ENCODE results near the gene LTBP1. TPM values are rescaled to one million over a fixed set of nuclear protein-coding genes. Genes with fewer than 3 reads are reported as not detected.
"Not testable (repeated sequence)": the region's sequence is repeated elsewhere in the genome, so short reads cannot be mapped to it uniquely, and the experiment has no call there.

LTBP1 gene
- total RNA-seq, 2 experiments from 2014 or later = 0.10 to 0.14 TPM

DNA sequence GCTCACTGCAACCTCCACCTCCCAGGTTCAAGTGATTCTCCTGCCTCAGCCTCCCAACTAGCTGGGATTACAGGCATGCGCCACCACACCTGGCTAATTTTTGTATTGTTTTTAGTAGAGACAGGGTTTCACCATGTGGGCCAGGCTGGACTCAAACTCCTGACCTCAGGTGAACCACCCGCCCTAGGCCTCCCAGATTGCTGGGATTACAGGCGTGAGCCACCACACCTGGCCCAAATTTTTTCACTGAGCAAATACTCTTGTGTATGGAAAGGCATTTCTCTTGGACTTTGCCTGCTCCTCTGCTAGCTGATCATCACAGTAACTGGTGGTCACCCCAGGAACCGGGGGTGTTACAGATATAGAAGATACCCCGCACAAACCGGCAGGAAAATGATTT is 26.9 kb upstream of the LTBP1 start:
- peaks cover 12% of the 10 kb centered on the region for H3K27me3 Mint-ChIP-seq (ENCODE audit: low read depth)
- H3K4me3 Mint-ChIP-seq; H3K36me3 Mint-ChIP-seq (ENCODE audit: low read depth); CTCF ChIA-PET; H3K9me3 Mint-ChIP-seq; intact Hi-C loops (cut with micrococcal nuclease); H3K27ac Mint-ChIP-seq; H3K4me1 Mint-ChIP-seq (ENCODE audit: low read depth); DNase-seq: not testable (repeated sequence)

DNA sequence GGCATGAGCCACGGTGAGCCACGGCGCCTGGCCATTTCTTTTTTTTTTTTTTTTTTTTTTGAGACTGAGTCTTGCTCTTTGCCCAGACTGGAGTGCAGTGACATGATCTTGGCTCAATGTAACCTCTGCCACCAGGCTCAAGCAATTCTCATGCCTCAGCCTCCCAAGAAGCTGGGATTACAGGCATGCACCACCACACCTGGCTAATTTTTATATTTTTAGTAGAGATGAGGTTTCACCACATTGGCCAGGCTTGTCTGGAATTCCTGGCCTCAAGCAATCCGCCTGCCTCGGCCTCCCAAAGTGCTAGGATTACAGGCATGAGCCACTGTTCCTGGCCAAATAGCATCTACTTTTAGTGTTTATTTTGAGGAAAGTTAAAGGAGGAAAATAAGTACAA is 25.3 kb upstream of the LTBP1 start:
- CTCF ChIA-PET, H3K4me3 Mint-ChIP-seq: not testable (repeated sequence)

DNA sequence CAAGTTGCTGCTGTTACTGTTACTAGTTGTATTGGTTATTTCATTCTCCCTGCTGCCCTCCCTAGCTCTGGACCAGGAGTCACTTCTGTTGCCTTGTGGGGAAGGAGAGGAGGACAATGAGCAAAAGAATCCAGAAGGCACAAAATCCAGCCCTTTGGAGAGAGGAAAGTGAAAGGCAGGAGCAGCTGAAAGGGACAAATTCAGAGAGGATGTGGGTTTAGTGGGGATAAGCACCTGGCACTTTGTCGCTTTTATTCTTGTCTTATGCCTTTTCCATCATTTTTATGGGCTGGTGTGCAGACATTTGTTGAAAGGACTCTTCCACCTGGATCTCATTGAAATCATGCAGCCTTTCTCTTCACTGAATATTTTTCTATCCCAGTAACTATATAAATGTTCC is 24.3 kb upstream of the LTBP1 start:
- Mint-ChIP-seq H3K27ac (no peak overlapping the region), H3K36me3 (ENCODE audit: low read depth) (no peaks in the 10 kb centered on the region), H3K4me1 (ENCODE audit: low read depth) (no peaks in the 10 kb centered on the region), H3K27me3 (ENCODE audit: low read depth) (peaks cover 22% of the 10 kb centered on the region), H3K9me3 (no peaks in the 10 kb centered on the region), H3K4me3 (no peak overlapping the region)
- CTCF ChIA-PET = interaction anchor here (1.4 kb wide), 1 partner anchor 23 kb away, joined by 5 read pairs; no protein-coding TSS in a partner anchor
- DNase-seq = no peak
- intact Hi-C loops (cut with micrococcal nuclease) = no loop called here

More for the DNA sequence above, 25.3 kb upstream of the LTBP1 start:
- H3K27me3 Mint-ChIP-seq (ENCODE audit: low read depth) = peaks cover 14% of the 10 kb centered on the region
- intact Hi-C loops (cut with micrococcal nuclease); H3K36me3 Mint-ChIP-seq (ENCODE audit: low read depth); H3K27ac Mint-ChIP-seq; DNase-seq; H3K4me1 Mint-ChIP-seq (ENCODE audit: low read depth); H3K9me3 Mint-ChIP-seq: not testable (repeated sequence)

DNA sequence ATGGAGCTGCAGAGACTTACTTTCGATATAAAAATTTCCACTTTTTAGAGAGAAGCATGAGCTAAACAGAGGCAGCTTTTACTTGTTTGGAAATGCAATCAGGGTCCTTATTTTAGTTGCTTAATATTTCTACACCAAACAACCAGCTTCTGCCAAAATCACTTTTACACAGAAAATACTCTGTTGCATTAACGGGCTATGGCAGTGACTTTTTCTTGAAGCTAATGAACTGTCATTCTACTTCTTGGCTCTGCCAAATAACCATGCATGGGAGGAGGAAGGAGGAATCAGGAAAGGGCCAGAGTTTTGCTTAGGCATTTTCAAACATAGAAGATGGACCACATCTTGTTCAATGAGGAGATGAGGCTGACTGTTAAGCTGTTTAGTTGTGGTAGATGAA is 23.6 kb upstream of the LTBP1 start:
- DNase-seq = no peak
- CTCF ChIA-PET = interaction anchor here (1.4 kb wide), 1 partner anchor 22 kb away, joined by 5 read pairs; no protein-coding TSS in a partner anchor
- no peak overlapping the region for H3K4me3 Mint-ChIP-seq
- intact Hi-C loops (cut with micrococcal nuclease) = no loop called here
- no peaks in the 10 kb centered on the region for H3K36me3 Mint-ChIP-seq (ENCODE audit: low read depth)
- H3K9me3 Mint-ChIP-seq = no peaks in the 10 kb centered on the region
- H3K4me1 Mint-ChIP-seq (ENCODE audit: low read depth) = no peaks in the 10 kb centered on the region
- no peak overlapping the region for H3K27ac Mint-ChIP-seq
- peaks cover 25% of the 10 kb centered on the region for H3K27me3 Mint-ChIP-seq (ENCODE audit: low read depth)

DNA sequence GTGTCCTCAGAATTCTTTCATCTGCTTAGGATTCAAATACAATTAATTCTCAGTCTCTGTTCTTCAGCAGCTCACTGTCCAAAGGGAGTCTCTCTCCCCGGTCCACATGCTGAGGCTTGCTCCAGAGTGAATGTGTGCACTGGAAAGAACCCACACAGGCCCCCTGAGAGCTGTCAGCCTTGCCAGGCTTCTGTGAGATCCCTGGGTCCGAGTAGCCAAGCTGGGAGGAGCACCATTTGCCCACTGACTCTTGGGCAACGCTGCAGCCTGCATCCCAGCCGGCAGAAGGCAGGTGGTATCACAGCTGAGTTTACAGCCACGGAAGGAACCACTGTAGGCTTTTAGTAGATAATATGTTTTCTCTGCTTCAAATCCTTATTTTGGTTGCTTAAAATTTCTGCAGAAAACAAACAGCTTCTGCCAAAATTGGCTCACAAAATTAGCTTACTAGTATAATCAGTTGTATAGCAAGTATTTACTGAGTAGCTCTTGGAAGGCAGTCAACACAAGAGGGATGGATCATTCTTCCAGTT is 21.4 kb upstream of the LTBP1 start:
- H3K27ac Mint-ChIP-seq = no peak overlapping the region
- DNase-seq = no peak
- H3K36me3 Mint-ChIP-seq (ENCODE audit: low read depth) = no peaks in the 10 kb centered on the region
- H3K4me1 Mint-ChIP-seq (ENCODE audit: low read depth) = no peaks in the 10 kb centered on the region
- H3K4me3 Mint-ChIP-seq = no peak overlapping the region
- H3K27me3 Mint-ChIP-seq (ENCODE audit: low read depth) = peaks cover 16% of the 10 kb centered on the region
- intact Hi-C loops (cut with micrococcal nuclease) = no loop called here
- no peaks in the 10 kb centered on the region for H3K9me3 Mint-ChIP-seq
- CTCF ChIA-PET = interaction anchor here (0.6 to 0.7 kb wide), 2 partner anchors 47 to 86 kb away, joined by 3 read pairs; no protein-coding TSS in a partner anchor

DNA sequence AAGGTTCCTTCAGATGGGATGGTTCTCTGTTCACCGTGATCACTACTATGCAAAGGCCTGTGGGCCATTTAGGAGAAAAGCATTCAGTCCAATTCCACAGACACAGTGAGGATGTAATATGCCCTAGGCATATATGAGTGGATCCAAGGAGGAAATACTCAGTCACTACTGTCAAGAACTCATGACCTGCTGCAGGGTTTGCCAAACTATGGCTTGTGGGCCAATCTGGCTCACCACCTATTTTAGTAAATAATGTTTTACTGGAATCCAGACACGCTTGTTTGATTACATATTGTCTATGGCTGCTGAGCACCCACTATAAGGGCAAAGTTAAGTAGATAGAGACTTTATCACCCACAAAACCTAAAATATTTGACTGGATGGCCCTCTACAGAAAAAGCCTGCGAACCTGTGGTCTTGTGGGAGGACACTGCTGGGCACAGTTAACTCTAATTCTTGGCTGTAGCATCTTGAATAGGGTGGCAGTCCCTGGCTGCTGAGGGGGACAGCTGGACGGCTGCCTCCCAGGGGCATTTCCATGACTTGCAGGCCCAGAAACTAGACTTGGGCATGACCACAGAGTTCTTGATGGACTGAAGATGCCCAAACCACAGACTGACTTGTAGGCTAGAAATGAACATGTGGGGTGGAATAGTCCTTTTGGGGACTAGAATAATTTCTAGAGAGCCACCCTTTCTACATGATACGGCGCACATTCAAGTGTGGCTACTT is 20.6 kb upstream of the LTBP1 start:
- H3K27ac Mint-ChIP-seq = no peak overlapping the region

DNA sequence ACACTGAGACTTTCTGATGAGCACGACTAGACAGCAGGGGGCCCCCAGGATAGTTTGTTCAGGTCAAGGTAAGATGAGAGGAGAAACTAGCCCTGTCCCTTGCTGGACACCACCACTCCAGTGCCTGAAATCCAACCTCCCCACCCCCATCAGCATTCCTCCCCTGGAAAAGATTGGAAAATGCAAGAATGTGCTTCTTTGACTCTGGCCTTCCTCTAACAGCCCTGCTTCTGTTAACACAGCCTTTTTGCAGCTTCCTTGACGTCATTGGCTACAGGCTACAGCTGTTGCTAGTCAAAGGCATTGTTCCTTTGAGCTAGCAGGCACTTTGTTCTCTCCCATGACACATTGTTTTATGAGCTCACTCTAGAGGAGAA is 20.1 kb upstream of the LTBP1 start:
- Mint-ChIP-seq H3K4me3 (no peak overlapping the region), H3K27ac (no peak overlapping the region), H3K27me3 (ENCODE audit: low read depth) (peaks cover 16% of the 10 kb centered on the region), H3K4me1 (ENCODE audit: low read depth) (no peaks in the 10 kb centered on the region), H3K9me3 (no peaks in the 10 kb centered on the region), H3K36me3 (ENCODE audit: low read depth) (no peaks in the 10 kb centered on the region)
- no peak for DNase-seq
- CTCF ChIA-PET = no interaction called here
- intact Hi-C loops (cut with micrococcal nuclease) = no loop called here

More for the DNA sequence above, 20.6 kb upstream of the LTBP1 start:
- H3K4me3 Mint-ChIP-seq = no peak overlapping the region
- H3K36me3 Mint-ChIP-seq (ENCODE audit: low read depth) = no peaks in the 10 kb centered on the region
- no peak for DNase-seq
- intact Hi-C loops (cut with micrococcal nuclease) = no loop called here
- peaks cover 16% of the 10 kb centered on the region for H3K27me3 Mint-ChIP-seq (ENCODE audit: low read depth)
- no peaks in the 10 kb centered on the region for H3K4me1 Mint-ChIP-seq (ENCODE audit: low read depth)
- no peaks in the 10 kb centered on the region for H3K9me3 Mint-ChIP-seq
- CTCF ChIA-PET = no interaction called here

DNA sequence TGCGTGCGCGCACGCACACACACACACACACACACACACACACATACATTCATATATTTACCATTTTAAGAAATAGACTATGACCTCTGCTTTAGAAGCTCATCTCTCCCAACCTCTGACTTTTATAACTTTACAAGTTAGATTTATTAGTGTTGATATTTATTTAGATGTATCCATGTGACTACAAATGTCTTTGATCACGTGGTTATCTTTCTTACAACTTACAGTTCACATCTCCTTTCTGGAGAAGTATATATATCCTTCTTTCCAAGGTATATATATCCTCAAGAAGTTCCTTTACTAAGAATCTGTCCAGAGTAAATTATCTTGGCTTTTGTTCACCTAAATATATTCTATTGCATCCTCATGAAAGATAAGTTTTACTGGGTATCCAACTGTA is 16.3 kb upstream of the LTBP1 start:
- no peaks in the 10 kb centered on the region for H3K9me3 Mint-ChIP-seq
- no peaks in the 10 kb centered on the region for H3K36me3 Mint-ChIP-seq (ENCODE audit: low read depth)
- DNase-seq = no peak
- no peak overlapping the region for H3K27ac Mint-ChIP-seq
- no peak overlapping the region for H3K4me3 Mint-ChIP-seq
- H3K27me3 Mint-ChIP-seq (ENCODE audit: low read depth) = peaks cover 17% of the 10 kb centered on the region
- CTCF ChIA-PET = no interaction called here
- H3K4me1 Mint-ChIP-seq (ENCODE audit: low read depth) = no peaks in the 10 kb centered on the region
- intact Hi-C loops (cut with micrococcal nuclease) = no loop called here

DNA sequence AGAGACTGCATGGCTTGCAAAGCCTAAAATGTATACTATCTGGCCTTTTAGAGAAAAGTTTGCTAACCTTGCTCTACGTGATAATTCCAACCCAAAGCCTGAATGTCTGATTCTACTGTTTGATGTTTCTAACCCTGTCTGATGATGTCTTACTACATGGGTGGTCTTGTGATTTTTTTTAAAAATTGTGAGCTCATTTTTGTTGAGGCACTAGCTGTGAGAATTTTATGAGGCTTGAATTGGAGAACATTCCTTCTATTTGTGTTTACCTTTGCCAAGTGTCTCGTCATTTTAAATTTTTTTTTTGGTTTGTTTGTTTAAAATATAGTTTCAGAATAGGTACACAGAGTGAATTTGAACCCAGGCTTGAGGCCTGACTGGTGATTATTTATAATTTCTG is 15.2 kb upstream of the LTBP1 start:
- intact Hi-C loops (cut with micrococcal nuclease) = no loop called here
- no peak for DNase-seq
- Mint-ChIP-seq H3K36me3 (ENCODE audit: low read depth) (no peaks in the 10 kb centered on the region), H3K4me3 (no peak overlapping the region), H3K27me3 (ENCODE audit: low read depth) (peaks cover 15% of the 10 kb centered on the region), H3K4me1 (ENCODE audit: low read depth) (no peaks in the 10 kb centered on the region), H3K9me3 (no peaks in the 10 kb centered on the region), H3K27ac (no peak overlapping the region)
- CTCF ChIA-PET = no interaction called here

DNA sequence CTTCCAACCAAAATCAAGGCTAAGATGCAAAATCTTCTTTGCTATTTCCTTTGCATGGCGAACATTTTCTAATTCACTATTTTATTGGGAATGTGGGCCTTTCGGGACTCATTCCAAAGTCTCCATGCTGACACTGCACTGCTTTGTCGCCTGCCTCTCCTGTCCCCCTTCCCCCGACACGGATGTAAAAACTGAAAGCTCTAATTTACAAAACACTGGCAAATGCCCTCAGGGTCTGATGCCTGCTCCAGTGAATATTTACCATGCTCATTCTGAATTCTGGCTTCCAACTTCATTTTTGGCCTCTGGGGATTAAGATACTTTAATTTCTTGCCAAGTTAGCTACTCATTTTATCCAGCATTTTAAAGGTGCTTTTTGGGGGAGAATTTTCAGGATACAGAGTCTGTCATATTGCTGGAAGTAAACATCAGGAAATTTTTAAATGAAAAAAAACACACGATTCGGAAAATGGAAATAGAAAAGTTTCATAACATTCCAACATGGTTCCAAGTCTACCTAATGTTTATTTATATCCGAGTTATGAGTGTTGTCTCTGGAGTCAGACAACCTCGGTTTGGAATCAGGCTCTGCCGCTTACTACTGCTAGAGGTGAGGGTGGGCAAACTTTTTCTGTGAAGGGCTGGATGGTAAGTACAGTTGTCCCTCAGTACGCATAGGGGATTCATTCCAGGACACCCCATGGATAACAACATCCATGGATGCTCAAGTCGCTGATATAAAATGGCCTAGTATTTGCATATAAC is 14.6 kb upstream of the LTBP1 start:
- Mint-ChIP-seq H3K9me3 (no peaks in the 10 kb centered on the region), H3K27me3 (ENCODE audit: low read depth) (peaks cover 12% of the 10 kb centered on the region), H3K4me1 (ENCODE audit: low read depth) (no peaks in the 10 kb centered on the region), H3K4me3 (no peak overlapping the region), H3K36me3 (ENCODE audit: low read depth) (no peaks in the 10 kb centered on the region), H3K27ac (no peak overlapping the region)
- CTCF ChIA-PET = no interaction called here
- DNase-seq = no peak
- intact Hi-C loops (cut with micrococcal nuclease) = no loop called here

DNA sequence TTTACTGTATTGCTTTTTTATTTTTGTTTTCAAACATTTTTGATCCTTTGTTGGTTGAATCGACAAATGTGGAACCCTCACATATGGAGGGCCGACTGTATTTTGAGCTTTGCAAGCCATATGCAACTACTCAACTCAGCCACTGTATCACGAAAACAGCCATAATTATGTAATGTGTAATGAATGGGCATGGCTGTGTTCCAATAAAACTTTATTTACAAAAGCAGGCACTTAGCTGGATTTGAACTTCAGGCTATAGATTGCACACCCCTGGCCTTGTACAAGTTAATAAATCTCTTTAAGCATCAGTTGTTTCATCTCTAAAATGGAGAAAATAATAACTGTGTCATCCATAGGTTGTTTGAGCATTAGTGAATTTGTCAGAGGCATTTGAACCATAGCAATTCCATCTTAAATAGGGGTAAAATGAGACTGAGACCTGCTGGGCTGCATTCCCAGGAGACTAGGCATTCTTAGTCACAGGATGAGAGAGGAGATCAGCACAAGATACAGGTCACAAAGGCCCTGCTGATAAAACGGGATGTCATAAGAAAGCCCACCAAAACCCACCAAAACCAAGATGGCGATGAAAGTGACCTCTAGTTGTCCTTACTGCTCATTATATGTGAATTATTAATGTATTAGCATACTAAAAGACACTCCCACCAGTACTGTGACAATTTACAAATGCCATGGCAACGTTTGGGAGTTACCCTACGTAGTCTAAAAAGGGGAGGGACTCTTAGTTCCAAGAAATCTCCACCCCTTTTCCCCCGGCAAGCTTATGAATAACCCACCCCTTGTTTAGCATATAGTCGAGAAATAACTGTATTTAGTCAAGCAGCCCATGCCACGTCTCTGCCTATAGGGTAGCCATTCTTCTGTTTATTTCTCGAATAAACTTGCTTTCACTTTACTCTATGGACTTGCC is 13.7 kb upstream of the LTBP1 start:
- CTCF ChIA-PET = no interaction called here
- intact Hi-C loops (cut with micrococcal nuclease) = no loop called here
- no peaks in the 10 kb centered on the region for H3K9me3 Mint-ChIP-seq
- H3K36me3 Mint-ChIP-seq (ENCODE audit: low read depth) = no peaks in the 10 kb centered on the region
- H3K27me3 Mint-ChIP-seq (ENCODE audit: low read depth) = peaks cover 6% of the 10 kb centered on the region
- DNase-seq = no peak
- H3K4me1 Mint-ChIP-seq (ENCODE audit: low read depth) = no peaks in the 10 kb centered on the region
- no peak overlapping the region for H3K27ac Mint-ChIP-seq
- H3K4me3 Mint-ChIP-seq = no peak overlapping the region

DNA sequence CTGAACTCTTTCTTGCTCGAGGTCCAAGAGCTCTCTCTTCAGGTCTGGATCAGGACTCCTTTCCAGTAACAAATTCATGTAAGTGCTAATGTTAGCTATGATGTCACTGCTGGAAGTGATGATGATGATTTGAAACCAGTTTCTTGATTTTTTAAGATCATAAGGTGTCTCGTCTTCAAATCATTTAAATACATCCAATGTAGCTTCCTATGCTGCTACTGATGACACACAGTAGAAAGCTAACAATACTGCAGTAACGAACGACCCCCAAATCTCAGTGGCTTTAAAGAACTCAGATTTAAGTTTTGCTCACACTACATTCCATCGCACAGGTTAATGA is 13.0 kb upstream of the LTBP1 start:
- intact Hi-C loops (cut with micrococcal nuclease) = no loop called here
- DNase-seq = no peak
- CTCF ChIA-PET = no interaction called here
- H3K27me3 Mint-ChIP-seq (ENCODE audit: low read depth) = peaks cover 6% of the 10 kb centered on the region
- H3K27ac Mint-ChIP-seq = no peak overlapping the region
- no peaks in the 10 kb centered on the region for H3K4me1 Mint-ChIP-seq (ENCODE audit: low read depth)
- no peaks in the 10 kb centered on the region for H3K36me3 Mint-ChIP-seq (ENCODE audit: low read depth)
- no peak overlapping the region for H3K4me3 Mint-ChIP-seq
- H3K9me3 Mint-ChIP-seq = no peaks in the 10 kb centered on the region

Measured in activated naive CD4-positive, alpha-beta T cell treated with anti-CD3 and anti-CD28 coated beads for 36 hours (primary cell).